Measurements from ENCODE around the gene ZDHHC8.

ZDHHC8 gene

DNA sequence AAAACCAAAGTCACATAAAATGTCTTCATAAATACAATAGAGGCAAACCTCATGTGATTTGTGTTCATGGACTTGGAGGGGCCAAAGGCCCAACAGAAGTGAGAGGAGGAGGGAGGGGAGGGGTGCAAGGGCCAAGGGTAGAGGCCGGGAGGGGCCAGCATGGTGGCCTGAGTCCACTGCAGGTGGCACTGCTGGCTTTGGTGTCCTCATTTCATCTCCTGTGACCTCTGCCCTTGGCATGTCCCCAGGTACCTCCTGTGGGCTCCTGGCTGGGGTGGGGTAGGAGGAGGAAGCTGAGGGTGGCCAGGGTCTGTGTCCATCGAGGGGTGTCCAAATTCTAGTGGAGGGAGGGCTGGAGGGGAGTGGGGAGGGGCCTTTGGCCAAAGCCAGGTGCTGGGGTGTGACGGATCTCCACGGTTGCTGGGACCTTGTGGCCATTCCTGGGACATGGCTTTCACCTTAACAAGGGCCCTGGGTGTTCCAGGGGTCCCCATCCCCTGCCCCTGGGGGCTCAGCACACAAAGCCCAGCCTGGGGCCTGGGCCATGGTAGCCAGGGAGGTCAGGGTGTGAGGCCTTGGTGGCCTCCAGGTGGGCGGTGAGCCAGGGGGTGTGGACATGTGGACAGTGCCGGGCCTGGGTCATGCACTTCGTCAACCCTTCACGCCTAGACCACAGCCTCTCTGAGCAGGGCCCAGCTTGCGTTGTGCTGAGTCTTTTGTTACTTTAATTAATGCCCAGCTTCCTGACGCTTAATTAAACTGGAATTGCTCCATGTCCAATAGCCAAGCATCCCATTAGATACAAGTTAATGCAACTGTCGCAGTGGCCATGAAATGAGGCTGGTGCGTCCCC lies 39.9 kb downstream of the ZDHHC8 start:
- ChIA-PET CTCF (interaction anchor here (0.9 to 2.4 kb wide), 3 partner anchors 15 to 115 kb away, joined by 3 to 9 read pairs (median 4); no protein-coding TSS in a partner anchor), POLR2A (no interaction called here)
- TF ChIP-seq, protein P1, sequence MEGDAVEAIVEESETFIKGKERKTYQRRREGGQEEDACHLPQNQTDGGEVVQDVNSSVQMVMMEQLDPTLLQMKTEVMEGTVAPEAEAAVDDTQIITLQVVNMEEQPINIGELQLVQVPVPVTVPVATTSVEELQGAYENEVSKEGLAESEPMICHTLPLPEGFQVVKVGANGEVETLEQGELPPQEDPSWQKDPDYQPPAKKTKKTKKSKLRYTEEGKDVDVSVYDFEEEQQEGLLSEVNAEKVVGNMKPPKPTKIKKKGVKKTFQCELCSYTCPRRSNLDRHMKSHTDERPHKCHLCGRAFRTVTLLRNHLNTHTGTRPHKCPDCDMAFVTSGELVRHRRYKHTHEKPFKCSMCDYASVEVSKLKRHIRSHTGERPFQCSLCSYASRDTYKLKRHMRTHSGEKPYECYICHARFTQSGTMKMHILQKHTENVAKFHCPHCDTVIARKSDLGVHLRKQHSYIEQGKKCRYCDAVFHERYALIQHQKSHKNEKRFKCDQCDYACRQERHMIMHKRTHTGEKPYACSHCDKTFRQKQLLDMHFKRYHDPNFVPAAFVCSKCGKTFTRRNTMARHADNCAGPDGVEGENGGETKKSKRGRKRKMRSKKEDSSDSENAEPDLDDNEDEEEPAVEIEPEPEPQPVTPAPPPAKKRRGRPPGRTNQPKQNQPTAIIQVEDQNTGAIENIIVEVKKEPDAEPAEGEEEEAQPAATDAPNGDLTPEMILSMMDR (IDR thresholded peaks at IDR 0.05; ENCODE audit: insufficient read depth, low read length, missing control alignments): no peak
- H3K4me3 ChIP-seq (ENCODE audit: low read depth, low read length): no peak overlapping the region
- DNase-seq (ENCODE audit: low read depth, low spot score): no peak

DNA sequence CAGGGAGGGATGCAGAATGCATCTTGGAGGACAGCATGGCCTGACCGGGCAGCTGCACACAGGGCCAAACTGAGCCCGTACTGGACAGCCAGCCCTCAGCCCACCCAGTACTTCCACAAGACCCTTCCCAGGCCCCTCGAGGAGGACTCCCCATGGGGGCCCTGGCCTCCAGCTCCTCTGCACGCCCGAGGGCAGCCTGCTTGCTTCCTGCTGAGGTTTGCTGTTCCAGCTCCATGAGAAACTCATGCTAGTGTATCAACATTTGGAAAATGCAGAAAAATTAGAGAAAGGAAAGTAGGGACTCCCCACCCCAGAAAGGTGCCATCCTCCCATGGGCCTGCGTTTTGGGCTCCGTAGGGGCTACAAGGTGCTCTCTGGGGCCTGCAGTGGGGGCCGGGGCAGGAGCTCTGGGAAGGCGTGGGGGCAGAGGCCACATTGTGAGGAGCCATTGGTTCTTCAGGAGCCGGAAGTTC lies 40.6 kb downstream of the ZDHHC8 start:
- ChIA-PET CTCF (interaction anchor here (0.9 to 2.4 kb wide), 3 partner anchors 15 to 114 kb away, joined by 3 to 9 read pairs (median 4); no protein-coding TSS in a partner anchor), POLR2A (no interaction called here)
- no peak for DNase-seq (ENCODE audit: low read depth, low spot score)
- TF ChIP-seq, protein P1 (IDR thresholded peaks at IDR 0.05; ENCODE audit: insufficient read depth, low read length, missing control alignments): no peak
- no peak overlapping the region for H3K4me3 ChIP-seq (ENCODE audit: low read depth, low read length)

DNA sequence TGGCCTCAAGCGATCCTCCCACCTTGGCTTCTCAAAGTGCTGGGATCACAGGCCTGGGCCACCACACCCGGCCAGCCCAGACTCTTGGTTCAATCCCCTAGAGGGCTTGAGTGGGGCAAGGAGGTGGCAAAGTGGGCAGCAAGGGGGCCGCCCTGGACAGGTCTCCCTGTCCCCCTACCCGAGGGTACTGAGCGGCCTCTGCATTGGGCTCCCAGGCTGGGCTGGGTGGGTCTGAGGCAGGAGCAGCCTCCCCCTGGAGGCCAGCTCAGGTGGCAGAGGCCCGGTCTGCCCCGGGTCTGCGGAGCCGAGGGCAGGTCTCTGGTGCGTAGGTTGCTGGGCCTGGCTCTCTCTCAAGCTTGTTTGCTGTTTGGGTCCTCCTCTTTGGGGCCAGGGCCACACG lies 41.6 kb downstream of the ZDHHC8 start:
- POLR2A ChIA-PET: no interaction called here
- CTCF ChIA-PET: no interaction called here
- TF ChIP-seq, protein P1 (IDR thresholded peaks at IDR 0.05; ENCODE audit: insufficient read depth, low read length, missing control alignments): no peak
- no peak overlapping the region for H3K4me3 ChIP-seq (ENCODE audit: low read depth, low read length)
- DNase-seq (ENCODE audit: low read depth, low spot score): no peak

DNA sequence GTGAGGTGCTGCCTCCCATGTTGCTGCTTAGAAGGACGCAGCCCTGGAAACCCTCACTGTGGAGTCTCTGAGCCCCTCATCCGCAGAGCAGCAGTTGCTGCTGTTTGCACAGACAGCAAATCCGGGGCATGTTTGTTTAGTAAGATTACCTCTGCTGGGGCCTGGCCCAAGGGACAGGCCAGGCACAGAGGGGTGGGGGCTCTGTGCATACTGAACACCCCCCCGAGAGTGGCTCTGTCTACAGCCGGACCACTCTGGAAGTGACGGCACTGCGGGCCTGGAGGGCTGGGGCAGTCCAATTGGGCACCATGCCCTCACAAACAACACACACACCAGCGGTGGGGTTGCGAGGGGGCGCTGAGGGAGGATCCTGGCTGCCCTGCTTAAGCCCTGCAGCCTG lies 42.2 kb downstream of the ZDHHC8 start:
- H3K4me3 ChIP-seq (ENCODE audit: low read depth, low read length): no peak overlapping the region
- DNase-seq (ENCODE audit: low read depth, low spot score): no peak
- CTCF ChIA-PET: no interaction called here
- TF ChIP-seq, protein P1 (IDR thresholded peaks at IDR 0.05; ENCODE audit: insufficient read depth, low read length, missing control alignments): no peak
- POLR2A ChIA-PET: no interaction called here

DNA sequence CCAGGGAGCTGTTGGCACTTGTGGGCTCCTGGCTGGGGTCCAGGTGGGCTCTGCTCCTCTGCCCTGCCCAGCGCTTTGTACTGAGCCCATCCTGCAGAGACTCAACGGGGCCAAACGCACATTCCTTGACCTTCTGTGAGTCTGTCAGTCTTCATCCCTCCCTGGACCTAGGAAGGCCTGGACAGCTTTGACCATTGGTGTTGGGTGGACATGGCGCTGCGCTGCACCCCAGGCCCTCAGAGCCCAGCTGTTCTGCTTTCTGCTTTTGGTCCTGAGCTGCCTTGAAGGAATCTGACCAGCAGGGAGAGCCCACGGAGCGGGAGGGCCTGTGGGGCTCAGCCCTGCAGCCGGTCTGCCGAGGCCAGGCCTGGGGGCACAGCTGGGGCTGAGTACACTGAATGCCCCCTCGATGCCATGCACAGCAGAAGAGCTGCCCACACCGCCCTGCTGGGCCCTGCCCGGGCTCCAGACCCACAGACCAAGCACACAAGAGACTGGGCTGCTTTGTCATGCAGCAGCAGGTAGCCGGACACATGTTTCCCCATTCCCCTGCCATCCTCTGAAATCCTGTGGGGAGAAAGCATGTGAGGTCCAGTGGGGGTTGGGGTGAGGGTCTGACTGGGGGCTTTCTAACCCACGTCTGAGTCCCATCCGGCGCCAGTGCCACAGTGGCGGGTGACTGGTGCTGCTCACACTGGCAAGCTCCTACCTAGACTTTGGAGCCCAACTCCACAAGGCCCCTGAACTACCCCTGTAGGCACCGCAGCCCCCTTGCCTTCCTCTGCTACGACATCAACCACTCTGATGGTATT lies 43.4 kb downstream of the ZDHHC8 start:
- POLR2A ChIA-PET: no interaction called here
- H3K4me3 ChIP-seq (ENCODE audit: low read depth, low read length): no peak overlapping the region
- CTCF ChIA-PET: interaction anchor here (0.8 to 4.3 kb wide), 10 partner anchors 8 to 115 kb away, joined by 3 to 14 read pairs (median 4); no protein-coding TSS in a partner anchor
- TF ChIP-seq, protein P1 (IDR thresholded peaks at IDR 0.05; ENCODE audit: insufficient read depth, low read length, missing control alignments): peak; percentile 41
- no peak for DNase-seq (ENCODE audit: low read depth, low spot score)

DNA sequence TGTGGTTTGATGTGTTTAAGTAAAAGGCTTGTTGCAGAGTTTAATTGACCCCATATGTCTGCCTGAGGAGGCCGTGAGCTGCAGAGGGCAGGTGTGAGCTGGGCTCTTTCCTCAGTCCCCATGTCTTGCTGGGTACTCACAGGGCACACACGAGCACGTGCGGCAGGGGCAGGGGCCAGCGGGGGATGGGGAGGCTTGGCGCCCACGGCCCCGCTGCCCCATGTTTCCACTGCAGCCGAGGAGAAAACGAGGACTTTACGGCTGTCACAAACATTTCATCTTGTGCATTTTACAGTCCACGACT lies 43.9 kb downstream of the ZDHHC8 start:
- CTCF ChIA-PET: interaction anchor here (0.8 to 4.3 kb wide), 10 partner anchors 9 to 115 kb away, joined by 3 to 14 read pairs (median 4); no protein-coding TSS in a partner anchor
- POLR2A ChIA-PET: no interaction called here
- DNase-seq (ENCODE audit: low read depth, low spot score): no peak
- no peak overlapping the region for H3K4me3 ChIP-seq (ENCODE audit: low read depth, low read length)
- TF ChIP-seq, protein P1 (IDR thresholded peaks at IDR 0.05; ENCODE audit: insufficient read depth, low read length, missing control alignments): no peak
